Measurements from ENCODE around the gene ATP2B2. TPM values are rescaled to one million over a fixed set of nuclear protein-coding genes. Genes with fewer than 3 reads are reported as not detected.

Gene ATP2B2
- total and polyA plus RNA-seq, 2 experiments from 2014 or later: 0.42 to 0.63 TPM

DNA sequence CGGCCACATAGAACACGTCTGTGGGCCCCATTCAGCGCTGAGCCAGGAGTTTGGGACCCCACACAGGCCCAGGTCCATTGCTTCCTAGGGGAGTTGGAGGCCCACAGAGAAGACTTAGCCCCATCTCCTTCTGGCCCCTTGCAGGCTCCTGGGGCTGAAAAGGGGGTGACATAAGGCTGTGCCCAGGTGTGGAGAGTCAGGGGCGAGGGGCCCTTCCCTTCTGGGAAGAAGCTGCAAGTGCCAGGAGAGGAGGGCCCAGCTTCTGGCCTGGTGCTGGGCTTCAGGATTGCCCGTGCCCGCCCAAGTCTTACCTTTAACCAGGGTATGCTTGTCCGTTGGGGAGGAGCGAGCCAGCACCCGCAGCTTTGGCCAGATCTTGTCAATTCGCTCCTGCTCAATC, 155.6 kb downstream of the ATP2B2 start:
- ATAC-seq (no peak), DNase-seq (ENCODE audit: low spot score) (no peak)
- Histone ChIP-seq H2AFZ (no peak overlapping the region), H3K9me2 (ENCODE audit: insufficient read depth) (no peaks in the 10 kb centered on the region), H3K27ac (ENCODE audit: low read depth) (no peak overlapping the region), H3K36me3 (ENCODE audit: insufficient read depth) (no peaks in the 10 kb centered on the region), H4K20me1 (replicated peaks; ENCODE audit: insufficient read depth) (no peaks in the 10 kb centered on the region), H3K4me1 (ENCODE audit: insufficient read depth) (no peaks in the 10 kb centered on the region), H3F3A (replicated peaks; ENCODE audit: low read depth) (no peaks in the 10 kb centered on the region), H3K27me3 (ENCODE audit: insufficient read depth) (no peaks in the 10 kb centered on the region), H3K4me2 (no peak overlapping the region), H3K79me2 (replicated peaks; ENCODE audit: insufficient read depth) (no peaks in the 10 kb centered on the region), H3K4me3 (no peak overlapping the region)
- no peaks in the 10 kb centered on the region for H3K36me3 Mint-ChIP-seq (ENCODE audit: low read depth)
- peaks cover 14% of the 10 kb centered on the region for H3K27me3 Mint-ChIP-seq (ENCODE audit: insufficient read depth, low read depth, poor library complexity)
- H3K4me3 Mint-ChIP-seq: no peak overlapping the region
- peaks cover 15% of the 10 kb centered on the region for H3K4me1 Mint-ChIP-seq
- no peak overlapping the region for H3K27ac Mint-ChIP-seq
- TF ChIP-seq STAT1 (IDR thresholded peaks at IDR 0.05; ENCODE audit: unreplicated experiment): no peak
- no peak for TF ChIP-seq NANOG (IDR thresholded peaks at IDR 0.05; ENCODE audit: borderline replicate concordance)
- TF ChIP-seq, protein P1, sequence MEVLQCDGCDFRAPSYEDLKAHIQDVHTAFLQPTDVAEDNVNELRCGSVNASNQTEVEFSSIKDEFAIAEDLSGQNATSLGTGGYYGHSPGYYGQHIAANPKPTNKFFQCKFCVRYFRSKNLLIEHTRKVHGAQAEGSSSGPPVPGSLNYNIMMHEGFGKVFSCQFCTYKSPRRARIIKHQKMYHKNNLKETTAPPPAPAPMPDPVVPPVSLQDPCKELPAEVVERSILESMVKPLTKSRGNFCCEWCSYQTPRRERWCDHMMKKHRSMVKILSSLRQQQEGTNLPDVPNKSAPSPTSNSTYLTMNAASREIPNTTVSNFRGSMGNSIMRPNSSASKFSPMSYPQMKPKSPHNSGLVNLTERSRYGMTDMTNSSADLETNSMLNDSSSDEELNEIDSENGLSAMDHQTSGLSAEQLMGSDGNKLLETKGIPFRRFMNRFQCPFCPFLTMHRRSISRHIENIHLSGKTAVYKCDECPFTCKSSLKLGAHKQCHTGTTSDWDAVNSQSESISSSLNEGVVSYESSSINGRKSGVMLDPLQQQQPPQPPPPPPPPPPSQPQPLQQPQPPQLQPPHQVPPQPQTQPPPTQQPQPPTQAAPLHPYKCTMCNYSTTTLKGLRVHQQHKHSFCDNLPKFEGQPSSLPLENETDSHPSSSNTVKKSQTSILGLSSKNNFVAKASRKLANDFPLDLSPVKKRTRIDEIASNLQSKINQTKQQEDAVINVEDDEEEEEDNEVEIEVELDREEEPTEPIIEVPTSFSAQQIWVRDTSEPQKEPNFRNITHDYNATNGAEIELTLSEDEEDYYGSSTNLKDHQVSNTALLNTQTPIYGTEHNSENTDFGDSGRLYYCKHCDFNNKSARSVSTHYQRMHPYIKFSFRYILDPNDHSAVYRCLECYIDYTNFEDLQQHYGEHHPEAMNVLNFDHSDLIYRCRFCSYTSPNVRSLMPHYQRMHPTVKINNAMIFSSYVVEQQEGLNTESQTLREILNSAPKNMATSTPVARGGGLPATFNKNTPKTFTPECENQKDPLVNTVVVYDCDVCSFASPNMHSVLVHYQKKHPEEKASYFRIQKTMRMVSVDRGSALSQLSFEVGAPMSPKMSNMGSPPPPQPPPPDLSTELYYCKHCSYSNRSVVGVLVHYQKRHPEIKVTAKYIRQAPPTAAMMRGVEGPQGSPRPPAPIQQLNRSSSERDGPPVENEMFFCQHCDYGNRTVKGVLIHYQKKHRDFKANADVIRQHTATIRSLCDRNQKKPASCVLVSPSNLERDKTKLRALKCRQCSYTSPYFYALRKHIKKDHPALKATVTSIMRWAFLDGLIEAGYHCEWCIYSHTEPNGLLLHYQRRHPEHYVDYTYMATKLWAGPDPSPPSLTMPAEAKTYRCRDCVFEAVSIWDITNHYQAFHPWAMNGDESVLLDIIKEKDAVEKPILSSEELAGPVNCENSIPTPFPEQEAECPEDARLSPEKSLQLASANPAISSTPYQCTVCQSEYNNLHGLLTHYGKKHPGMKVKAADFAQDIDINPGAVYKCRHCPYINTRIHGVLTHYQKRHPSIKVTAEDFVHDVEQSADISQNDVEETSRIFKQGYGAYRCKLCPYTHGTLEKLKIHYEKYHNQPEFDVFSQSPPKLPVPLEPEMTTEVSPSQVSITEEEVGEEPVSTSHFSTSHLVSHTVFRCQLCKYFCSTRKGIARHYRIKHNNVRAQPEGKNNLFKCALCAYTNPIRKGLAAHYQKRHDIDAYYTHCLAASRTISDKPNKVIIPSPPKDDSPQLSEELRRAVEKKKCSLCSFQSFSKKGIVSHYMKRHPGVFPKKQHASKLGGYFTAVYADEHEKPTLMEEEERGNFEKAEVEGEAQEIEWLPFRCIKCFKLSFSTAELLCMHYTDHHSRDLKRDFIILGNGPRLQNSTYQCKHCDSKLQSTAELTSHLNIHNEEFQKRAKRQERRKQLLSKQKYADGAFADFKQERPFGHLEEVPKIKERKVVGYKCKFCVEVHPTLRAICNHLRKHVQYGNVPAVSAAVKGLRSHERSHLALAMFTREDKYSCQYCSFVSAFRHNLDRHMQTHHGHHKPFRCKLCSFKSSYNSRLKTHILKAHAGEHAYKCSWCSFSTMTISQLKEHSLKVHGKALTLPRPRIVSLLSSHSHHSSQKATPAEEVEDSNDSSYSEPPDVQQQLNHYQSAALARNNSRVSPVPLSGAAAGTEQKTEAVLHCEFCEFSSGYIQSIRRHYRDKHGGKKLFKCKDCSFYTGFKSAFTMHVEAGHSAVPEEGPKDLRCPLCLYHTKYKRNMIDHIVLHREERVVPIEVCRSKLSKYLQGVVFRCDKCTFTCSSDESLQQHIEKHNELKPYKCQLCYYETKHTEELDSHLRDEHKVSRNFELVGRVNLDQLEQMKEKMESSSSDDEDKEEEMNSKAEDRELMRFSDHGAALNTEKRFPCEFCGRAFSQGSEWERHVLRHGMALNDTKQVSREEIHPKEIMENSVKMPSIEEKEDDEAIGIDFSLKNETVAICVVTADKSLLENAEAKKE (CRISPR knock-in tag; IDR thresholded peaks at IDR 0.05): no peak
- TF ChIP-seq ZNF331 (CRISPR knock-in tag; IDR thresholded peaks at IDR 0.05; ENCODE audit: low read depth): no peak
- no peak for TF ChIP-seq EZH2phosphoT487 (IDR thresholded peaks at IDR 0.05; ENCODE audit: unreplicated experiment)
- TF ChIP-seq, protein P2, sequence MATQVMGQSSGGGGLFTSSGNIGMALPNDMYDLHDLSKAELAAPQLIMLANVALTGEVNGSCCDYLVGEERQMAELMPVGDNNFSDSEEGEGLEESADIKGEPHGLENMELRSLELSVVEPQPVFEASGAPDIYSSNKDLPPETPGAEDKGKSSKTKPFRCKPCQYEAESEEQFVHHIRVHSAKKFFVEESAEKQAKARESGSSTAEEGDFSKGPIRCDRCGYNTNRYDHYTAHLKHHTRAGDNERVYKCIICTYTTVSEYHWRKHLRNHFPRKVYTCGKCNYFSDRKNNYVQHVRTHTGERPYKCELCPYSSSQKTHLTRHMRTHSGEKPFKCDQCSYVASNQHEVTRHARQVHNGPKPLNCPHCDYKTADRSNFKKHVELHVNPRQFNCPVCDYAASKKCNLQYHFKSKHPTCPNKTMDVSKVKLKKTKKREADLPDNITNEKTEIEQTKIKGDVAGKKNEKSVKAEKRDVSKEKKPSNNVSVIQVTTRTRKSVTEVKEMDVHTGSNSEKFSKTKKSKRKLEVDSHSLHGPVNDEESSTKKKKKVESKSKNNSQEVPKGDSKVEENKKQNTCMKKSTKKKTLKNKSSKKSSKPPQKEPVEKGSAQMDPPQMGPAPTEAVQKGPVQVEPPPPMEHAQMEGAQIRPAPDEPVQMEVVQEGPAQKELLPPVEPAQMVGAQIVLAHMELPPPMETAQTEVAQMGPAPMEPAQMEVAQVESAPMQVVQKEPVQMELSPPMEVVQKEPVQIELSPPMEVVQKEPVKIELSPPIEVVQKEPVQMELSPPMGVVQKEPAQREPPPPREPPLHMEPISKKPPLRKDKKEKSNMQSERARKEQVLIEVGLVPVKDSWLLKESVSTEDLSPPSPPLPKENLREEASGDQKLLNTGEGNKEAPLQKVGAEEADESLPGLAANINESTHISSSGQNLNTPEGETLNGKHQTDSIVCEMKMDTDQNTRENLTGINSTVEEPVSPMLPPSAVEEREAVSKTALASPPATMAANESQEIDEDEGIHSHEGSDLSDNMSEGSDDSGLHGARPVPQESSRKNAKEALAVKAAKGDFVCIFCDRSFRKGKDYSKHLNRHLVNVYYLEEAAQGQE (IDR thresholded peaks at IDR 0.05; ENCODE audit: unreplicated experiment): no peak
- TF ChIP-seq, protein P3, sequence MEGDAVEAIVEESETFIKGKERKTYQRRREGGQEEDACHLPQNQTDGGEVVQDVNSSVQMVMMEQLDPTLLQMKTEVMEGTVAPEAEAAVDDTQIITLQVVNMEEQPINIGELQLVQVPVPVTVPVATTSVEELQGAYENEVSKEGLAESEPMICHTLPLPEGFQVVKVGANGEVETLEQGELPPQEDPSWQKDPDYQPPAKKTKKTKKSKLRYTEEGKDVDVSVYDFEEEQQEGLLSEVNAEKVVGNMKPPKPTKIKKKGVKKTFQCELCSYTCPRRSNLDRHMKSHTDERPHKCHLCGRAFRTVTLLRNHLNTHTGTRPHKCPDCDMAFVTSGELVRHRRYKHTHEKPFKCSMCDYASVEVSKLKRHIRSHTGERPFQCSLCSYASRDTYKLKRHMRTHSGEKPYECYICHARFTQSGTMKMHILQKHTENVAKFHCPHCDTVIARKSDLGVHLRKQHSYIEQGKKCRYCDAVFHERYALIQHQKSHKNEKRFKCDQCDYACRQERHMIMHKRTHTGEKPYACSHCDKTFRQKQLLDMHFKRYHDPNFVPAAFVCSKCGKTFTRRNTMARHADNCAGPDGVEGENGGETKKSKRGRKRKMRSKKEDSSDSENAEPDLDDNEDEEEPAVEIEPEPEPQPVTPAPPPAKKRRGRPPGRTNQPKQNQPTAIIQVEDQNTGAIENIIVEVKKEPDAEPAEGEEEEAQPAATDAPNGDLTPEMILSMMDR (conservative IDR thresholded peaks at IDR 0.05; ENCODE audit: low read depth in 2 of 2): no peak
- no peak for TF ChIP-seq POLR2AphosphoS5 (IDR thresholded peaks at IDR 0.05; ENCODE audit: low read depth)
- TF ChIP-seq ZNF114 (CRISPR knock-in tag; IDR thresholded peaks at IDR 0.05): no peak
- TF ChIP-seq EZH2 (IDR thresholded peaks at IDR 0.05; ENCODE audit: low read depth, unreplicated experiment): no peak
- TF ChIP-seq JUNB (IDR thresholded peaks at IDR 0.05; ENCODE audit: unreplicated experiment): no peak
- TF ChIP-seq, protein P4, sequence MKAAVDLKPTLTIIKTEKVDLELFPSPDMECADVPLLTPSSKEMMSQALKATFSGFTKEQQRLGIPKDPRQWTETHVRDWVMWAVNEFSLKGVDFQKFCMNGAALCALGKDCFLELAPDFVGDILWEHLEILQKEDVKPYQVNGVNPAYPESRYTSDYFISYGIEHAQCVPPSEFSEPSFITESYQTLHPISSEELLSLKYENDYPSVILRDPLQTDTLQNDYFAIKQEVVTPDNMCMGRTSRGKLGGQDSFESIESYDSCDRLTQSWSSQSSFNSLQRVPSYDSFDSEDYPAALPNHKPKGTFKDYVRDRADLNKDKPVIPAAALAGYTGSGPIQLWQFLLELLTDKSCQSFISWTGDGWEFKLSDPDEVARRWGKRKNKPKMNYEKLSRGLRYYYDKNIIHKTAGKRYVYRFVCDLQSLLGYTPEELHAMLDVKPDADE (IDR thresholded peaks at IDR 0.05): no peak
- H3K9me3 Mint-ChIP-seq: no peaks in the 10 kb centered on the region

Measured in GM23338 (cell line).